Thyroid gland (tissue), 4 donors: ENCODE data around the gene SMARCA5.

Experiments used
- POLR2A ChIP-seq, 2 donors: fragments of 450-650 bp; IDR thresholded peaks; one replicate each; pipeline ENCODE4 v1.6.1; 2017; ENCODE audit warnings: antibody characterized with exemption in 2 of 2, mild to moderate bottlenecking in 2 of 2, moderate library complexity in 1 of 2
- TF ChIP-seq, protein P1 (sequence below), 6 experiments: fragments of 200-600 bp in 3 of 6; fragments of 450-650 bp in 3 of 6; sonication (generic) in 3 of 6; IDR thresholded peaks; one replicate each; pipeline ENCODE4 v1.5.1; 2016 to 2019; ENCODE audit warnings: antibody characterized with exemption in 6 of 6, mild to moderate bottlenecking in 2 of 6, inconsistent platforms in 1 of 6, moderate library complexity in 1 of 6

- no peak for TF ChIP-seq POLR2A (IDR thresholded peaks at IDR 0.05)
- TF ChIP-seq, protein P1, sequence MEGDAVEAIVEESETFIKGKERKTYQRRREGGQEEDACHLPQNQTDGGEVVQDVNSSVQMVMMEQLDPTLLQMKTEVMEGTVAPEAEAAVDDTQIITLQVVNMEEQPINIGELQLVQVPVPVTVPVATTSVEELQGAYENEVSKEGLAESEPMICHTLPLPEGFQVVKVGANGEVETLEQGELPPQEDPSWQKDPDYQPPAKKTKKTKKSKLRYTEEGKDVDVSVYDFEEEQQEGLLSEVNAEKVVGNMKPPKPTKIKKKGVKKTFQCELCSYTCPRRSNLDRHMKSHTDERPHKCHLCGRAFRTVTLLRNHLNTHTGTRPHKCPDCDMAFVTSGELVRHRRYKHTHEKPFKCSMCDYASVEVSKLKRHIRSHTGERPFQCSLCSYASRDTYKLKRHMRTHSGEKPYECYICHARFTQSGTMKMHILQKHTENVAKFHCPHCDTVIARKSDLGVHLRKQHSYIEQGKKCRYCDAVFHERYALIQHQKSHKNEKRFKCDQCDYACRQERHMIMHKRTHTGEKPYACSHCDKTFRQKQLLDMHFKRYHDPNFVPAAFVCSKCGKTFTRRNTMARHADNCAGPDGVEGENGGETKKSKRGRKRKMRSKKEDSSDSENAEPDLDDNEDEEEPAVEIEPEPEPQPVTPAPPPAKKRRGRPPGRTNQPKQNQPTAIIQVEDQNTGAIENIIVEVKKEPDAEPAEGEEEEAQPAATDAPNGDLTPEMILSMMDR (IDR thresholded peaks at IDR 0.05): no peak
These were observed 72.0 kb downstream of the SMARCA5 start for GRCh38 chr4:143585548-143585947.
